Nephron progenitor cell (in vitro differentiated cells): ENCODE data around the gene LAMA2.

Experiments used
- DNase-seq: peaks from one replicate; pipeline ENCODE4 v3.0.0; 2021
- H3K27ac Mint-ChIP-seq: 2 replicates; pipeline ENCODE4 v1.8.0; 2021; ENCODE audit warnings: mild to moderate bottlenecking, moderate library complexity, mixed read lengths
- H3K27me3 Mint-ChIP-seq: 2 replicates; pipeline ENCODE4 v1.8.0; 2021; ENCODE audit warnings: mild to moderate bottlenecking, low read depth, mixed read lengths; ENCODE audit not compliant: poor library complexity
- H3K36me3 Mint-ChIP-seq: 2 replicates; pipeline ENCODE4 v1.8.0; 2021; ENCODE audit warnings: low read depth, mixed read lengths
- H3K4me1 Mint-ChIP-seq: 2 replicates; pipeline ENCODE4 v1.8.0; 2021; ENCODE audit warnings: mixed read lengths
- H3K4me3 Mint-ChIP-seq: 2 replicates; pipeline ENCODE4 v1.8.0; 2021; ENCODE audit warnings: mild to moderate bottlenecking, moderate library complexity, mixed read lengths
- H3K9me3 Mint-ChIP-seq: 2 replicates; pipeline ENCODE4 v1.8.0; 2021; ENCODE audit warnings: mild to moderate bottlenecking, moderate library complexity, mixed read lengths
- TF ChIP-seq, protein P1 (sequence below): fragments of 200-600 bp; sonication (generic); IDR thresholded peaks from 2 replicates; pipeline ENCODE4 v1.5.0; 2021; ENCODE audit warnings: antibody characterized with exemption

The LAMA2 gene

DNA sequence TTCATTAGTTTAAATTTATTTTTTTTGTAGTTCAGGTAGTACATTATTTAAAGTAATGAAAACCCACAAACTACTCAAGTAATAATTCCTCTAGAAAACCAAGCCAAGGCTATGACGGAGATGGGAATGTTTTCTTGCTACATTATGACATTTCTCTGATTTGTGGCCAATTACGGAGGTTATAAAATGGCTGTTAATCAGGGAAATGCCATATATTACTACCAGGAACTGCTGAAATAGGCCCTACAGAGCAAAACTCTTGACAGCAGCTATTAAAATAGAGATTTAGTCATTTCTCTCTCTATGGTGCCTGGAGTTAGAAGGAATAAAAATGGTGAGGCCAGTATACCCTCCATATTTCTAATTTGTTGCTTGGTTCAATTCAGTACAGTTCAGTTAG, 547.0 kb downstream of the LAMA2 start:
- Mint-ChIP-seq H3K27me3 (no peaks in the 10 kb centered on the region), H3K27ac (no peak overlapping the region), H3K4me3 (no peak overlapping the region), H3K4me1 (no peaks in the 10 kb centered on the region), H3K36me3 (no peaks in the 10 kb centered on the region), H3K9me3 (no peaks in the 10 kb centered on the region)
- no peak for DNase-seq
- TF ChIP-seq, protein P1, sequence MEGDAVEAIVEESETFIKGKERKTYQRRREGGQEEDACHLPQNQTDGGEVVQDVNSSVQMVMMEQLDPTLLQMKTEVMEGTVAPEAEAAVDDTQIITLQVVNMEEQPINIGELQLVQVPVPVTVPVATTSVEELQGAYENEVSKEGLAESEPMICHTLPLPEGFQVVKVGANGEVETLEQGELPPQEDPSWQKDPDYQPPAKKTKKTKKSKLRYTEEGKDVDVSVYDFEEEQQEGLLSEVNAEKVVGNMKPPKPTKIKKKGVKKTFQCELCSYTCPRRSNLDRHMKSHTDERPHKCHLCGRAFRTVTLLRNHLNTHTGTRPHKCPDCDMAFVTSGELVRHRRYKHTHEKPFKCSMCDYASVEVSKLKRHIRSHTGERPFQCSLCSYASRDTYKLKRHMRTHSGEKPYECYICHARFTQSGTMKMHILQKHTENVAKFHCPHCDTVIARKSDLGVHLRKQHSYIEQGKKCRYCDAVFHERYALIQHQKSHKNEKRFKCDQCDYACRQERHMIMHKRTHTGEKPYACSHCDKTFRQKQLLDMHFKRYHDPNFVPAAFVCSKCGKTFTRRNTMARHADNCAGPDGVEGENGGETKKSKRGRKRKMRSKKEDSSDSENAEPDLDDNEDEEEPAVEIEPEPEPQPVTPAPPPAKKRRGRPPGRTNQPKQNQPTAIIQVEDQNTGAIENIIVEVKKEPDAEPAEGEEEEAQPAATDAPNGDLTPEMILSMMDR = no peak

DNA sequence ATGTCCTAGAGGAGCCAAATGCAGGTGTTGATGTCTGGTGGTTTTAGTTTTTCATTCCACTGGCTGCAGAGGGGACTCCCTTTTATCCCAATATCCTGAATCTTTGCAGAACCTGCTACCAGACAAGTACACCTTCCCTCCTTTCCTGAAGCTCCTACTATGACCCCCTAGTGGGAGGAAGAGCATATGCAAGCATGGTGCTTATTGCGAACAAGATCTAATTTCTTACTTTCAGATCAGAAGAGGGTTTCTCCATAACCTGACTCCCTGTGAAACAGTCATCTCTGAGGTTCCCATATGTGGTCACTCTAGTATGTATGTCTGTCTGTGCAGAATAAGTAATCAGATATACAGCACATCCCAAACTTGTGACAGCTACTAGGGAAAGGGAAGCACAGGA, 549.8 kb downstream of the LAMA2 start:
- TF ChIP-seq, protein P1 = peak; percentile 24
- no peaks in the 10 kb centered on the region for H3K4me1 Mint-ChIP-seq
- no peak overlapping the region for H3K27ac Mint-ChIP-seq
- no peaks in the 10 kb centered on the region for H3K27me3 Mint-ChIP-seq
- no peaks in the 10 kb centered on the region for H3K9me3 Mint-ChIP-seq
- no peak overlapping the region for H3K4me3 Mint-ChIP-seq
- DNase-seq = no peak
- no peaks in the 10 kb centered on the region for H3K36me3 Mint-ChIP-seq

DNA sequence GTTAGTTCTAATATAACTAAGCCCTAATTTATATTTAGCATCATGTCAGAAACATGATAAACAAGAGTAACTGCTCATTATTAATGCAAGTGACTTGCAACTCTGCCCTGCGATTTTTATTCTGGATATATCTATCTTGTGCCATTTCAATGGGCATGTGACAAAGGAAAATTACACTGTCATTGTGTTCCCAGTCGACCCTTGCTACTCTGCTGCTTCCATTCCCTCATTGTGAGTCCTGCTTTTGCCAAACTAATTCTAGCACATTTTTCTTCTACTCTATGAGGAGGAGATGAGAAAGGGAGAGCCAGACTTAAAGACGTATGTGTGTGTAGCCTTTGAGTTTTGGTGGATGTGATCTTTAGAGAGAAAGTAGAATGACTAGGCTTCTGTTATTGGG, 551.2 kb downstream of the LAMA2 start:
- Mint-ChIP-seq H3K4me1 (no peaks in the 10 kb centered on the region), H3K9me3 (no peaks in the 10 kb centered on the region), H3K27ac (no peak overlapping the region), H3K36me3 (no peaks in the 10 kb centered on the region), H3K4me3 (no peak overlapping the region), H3K27me3 (no peaks in the 10 kb centered on the region)
- TF ChIP-seq, protein P1 = no peak
- DNase-seq = no peak

DNA sequence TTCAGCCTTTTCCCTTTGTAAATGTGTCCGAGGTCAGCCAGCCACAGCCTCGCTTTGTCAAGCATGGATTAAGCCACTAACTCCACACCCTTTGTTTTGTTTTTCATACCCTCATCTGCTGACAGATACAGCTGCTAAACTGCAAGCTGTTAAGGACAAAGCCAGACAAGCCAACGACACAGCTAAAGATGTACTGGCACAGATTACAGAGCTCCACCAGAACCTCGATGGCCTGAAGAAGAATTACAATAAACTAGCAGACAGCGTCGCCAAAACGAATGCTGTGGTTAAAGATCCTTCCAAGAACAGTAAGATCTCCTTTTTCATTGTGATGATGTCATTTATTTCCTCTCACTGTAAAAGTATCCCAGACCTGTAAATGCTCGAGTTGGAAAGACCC, 557.8 kb downstream of the LAMA2 start:
- Mint-ChIP-seq H3K27me3 (no peaks in the 10 kb centered on the region), H3K36me3 (no peaks in the 10 kb centered on the region), H3K27ac (no peak overlapping the region), H3K4me1 (peaks cover 5% of the 10 kb centered on the region), H3K9me3 (no peaks in the 10 kb centered on the region), H3K4me3 (no peak overlapping the region)
- no peak for DNase-seq
- TF ChIP-seq, protein P1 = no peak

DNA sequence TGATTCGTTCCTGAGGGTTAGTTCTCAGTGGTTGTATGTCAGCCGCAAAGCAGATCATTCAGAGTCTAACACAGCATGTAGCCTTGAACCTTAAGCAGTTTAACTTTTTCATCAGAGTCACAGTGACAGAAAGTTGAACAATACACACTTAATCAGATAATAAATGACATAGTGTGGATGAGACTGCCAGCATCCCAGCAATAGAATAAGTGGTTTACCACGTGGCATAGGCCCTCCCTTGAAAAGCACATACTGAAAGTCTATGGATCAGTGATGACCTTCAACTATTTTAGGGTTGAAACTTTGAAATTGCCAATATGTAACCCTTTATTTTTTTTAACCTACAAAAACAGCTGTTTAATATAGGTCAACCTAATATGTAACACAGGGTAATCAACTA, 561.7 kb downstream of the LAMA2 start:
- H3K4me1 Mint-ChIP-seq = peaks cover 9% of the 10 kb centered on the region
- no peak overlapping the region for H3K27ac Mint-ChIP-seq
- no peaks in the 10 kb centered on the region for H3K36me3 Mint-ChIP-seq
- H3K9me3 Mint-ChIP-seq = no peaks in the 10 kb centered on the region
- TF ChIP-seq, protein P1 = no peak
- no peaks in the 10 kb centered on the region for H3K27me3 Mint-ChIP-seq
- no peak for DNase-seq
- H3K4me3 Mint-ChIP-seq = no peak overlapping the region

DNA sequence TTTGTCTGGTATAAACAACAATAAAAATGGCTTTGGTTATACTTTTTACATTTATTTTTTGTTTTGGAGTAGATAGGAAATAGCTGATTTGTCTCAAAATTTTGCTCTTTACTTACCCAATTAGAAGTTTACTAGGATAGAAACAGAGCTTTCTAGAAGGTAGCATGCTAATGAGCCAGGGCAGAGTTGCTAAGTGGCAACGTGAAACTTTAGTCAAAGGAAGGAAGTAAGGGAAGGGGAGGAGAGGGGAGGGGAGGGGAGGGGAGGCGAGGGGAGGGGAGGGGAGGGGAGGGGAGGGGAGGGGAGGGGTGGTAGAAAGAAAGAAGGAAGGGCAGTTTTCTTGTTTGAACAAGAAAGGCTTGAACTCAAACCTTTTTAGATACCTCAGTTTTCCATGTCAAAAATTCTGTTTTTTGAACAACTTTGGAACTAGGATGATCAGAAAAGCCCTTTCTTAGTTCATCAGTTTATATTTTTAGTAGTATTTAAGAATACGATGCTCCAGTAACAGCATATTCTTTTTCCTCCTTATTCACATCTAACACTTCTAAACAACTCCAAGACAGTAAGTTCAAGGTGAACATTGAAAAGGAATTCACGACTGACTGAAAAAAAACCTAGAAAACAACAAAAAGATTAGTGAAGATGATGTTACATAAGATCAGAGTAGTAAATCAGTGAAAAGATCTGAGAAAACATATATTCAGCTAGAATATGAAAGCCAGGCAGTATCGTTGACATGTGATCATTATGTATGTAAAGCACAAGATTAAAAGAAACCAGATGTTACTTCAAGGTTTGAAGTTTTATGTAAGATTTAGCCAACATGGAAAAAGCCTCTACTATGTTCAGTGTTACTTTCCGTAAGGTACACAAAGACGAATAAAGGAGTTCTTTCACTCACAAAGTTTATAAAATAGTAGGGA, 563.6 kb downstream of the LAMA2 start:
- Mint-ChIP-seq H3K27ac (no peak overlapping the region), H3K4me3 (no peak overlapping the region), H3K27me3 (no peaks in the 10 kb centered on the region), H3K36me3 (no peaks in the 10 kb centered on the region), H3K4me1 (peaks cover 5% of the 10 kb centered on the region), H3K9me3 (no peaks in the 10 kb centered on the region)
- no peak for DNase-seq
- TF ChIP-seq, protein P1 = no peak
